Muscle of arm (tissue), 14 donors: ENCODE data around the gene TMEM120B. TPM values are rescaled to one million over a fixed set of nuclear protein-coding genes. Genes with fewer than 3 reads are reported as not detected.
"Not testable (repeated sequence)": the region's sequence is repeated elsewhere in the genome, so short reads cannot be mapped to it uniquely, and the experiment has no call there.

Experiments used
- DNase-seq: peaks from one replicate; pipeline ENCODE4 v3.0.0-alpha.2; 2013
- long read RNA-seq, 11 donors: transcript quantifications; one replicate each; lab custom pipeline, GENCODE V29; 2026
- polyA plus RNA-seq, 12 donors: library from polyadenylated mRNA; unstranded; fragments of 120-200 nt; gene quantifications; one replicate each; pipeline ENCODE4 v1.2.1, GENCODE V29; 2013; ENCODE audit not compliant: insufficient read length in 12 of 12

The TMEM120B gene
- 10 to 100 TPM in 11 of 12 donors, not detected in 1; 11.1 to 29.8 (median 19.1) TPM for polyA plus RNA-seq
- long read RNA-seq, donor 1, full-length matches to known transcripts, result 1 of 33 reads
- long read RNA-seq, donor 1, partial matches to known transcripts, result 32 of 33 reads
- long read RNA-seq, donor 1, other reads (novel, unspliced or antisense), result 0 of 33 reads
- long read RNA-seq, donor 2, full-length matches to known transcripts, result 1 of 1 reads
- long read RNA-seq, donor 2, partial matches to known transcripts, result 0 of 1 reads
- long read RNA-seq, donor 2, other reads (novel, unspliced or antisense), result 0 of 1 reads
- long read RNA-seq, donor 3, result 0 reads
- long read RNA-seq, donor 4, partial matches to known transcripts, result 5 of 5 reads
- long read RNA-seq, donor 4, other reads (novel, unspliced or antisense), result 0 of 5 reads
- long read RNA-seq, donor 5, full-length matches to known transcripts, result 1 of 1 reads
- long read RNA-seq, donor 5, partial matches to known transcripts, result 0 of 1 reads
- long read RNA-seq, donor 5, other reads (novel, unspliced or antisense), result 0 of 1 reads
- long read RNA-seq, donor 6, full-length matches to known transcripts, result 2 of 2 reads
- long read RNA-seq, donor 6, partial matches to known transcripts, result 0 of 2 reads
- long read RNA-seq, donor 6, other reads (novel, unspliced or antisense), result 0 of 2 reads
- long read RNA-seq, donor 7, result 0 reads
- long read RNA-seq, donor 8, full-length matches to known transcripts, result 3 of 3 reads
- long read RNA-seq, donor 8, partial matches to known transcripts, result 0 of 3 reads
- long read RNA-seq, donor 8, other reads (novel, unspliced or antisense), result 0 of 3 reads
- long read RNA-seq, donor 9, result 0 reads
- long read RNA-seq, donor 10, full-length matches to known transcripts, result 2 of 2 reads
- long read RNA-seq, donor 10, partial matches to known transcripts, result 0 of 2 reads
- long read RNA-seq, donor 10, other reads (novel, unspliced or antisense), result 0 of 2 reads
- long read RNA-seq, donor 11, full-length matches to known transcripts, result 1 of 1 reads
- long read RNA-seq, donor 11, partial matches to known transcripts, result 0 of 1 reads
- long read RNA-seq, donor 11, other reads (novel, unspliced or antisense), result 0 of 1 reads

- DNase-seq, result peak; percentile 58
Observed at GRCh38 chr12:121712461-121713256, at the start of gene TMEM120B. TSS of gene TMEM120B (plus strand) at chr12:121712752. CDS start at chr12:121712896, 144 bp downstream.

DNA sequence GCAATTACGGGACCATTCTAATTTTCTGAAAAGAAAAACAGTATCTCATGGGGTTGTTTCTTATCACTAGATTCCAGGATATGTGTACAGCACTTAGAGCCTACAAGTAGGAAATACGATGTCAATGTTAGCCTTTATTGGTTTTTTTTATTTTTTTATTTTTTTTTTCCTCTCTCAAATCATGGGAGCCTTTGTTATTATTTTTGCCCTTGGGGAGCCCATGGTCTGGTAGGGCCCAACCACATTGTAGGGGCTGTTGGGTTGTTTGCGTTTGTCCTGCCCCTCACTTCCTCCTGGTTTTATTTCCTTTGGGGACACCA is 49.0 kb upstream of the TMEM120B start:
- DNase-seq, result no peak

DNA sequence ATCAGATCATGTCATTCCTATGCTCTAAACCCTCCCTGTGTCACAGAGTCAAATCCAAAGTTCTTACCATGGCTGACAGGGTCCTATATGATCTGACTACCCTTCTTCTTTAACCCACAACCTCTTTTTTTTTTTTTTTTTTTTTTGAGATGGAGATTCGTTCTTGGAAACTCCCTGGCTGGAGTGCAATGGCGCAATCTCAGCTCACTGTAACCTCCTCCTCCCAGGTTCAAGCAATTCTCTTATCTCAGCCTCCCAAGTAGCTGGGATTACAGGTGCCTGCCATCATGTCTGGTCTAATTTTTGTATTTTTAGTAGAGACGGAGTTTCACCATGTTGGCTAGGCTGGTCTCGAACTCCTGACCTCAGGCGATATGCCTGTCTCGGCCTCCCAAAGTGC is 45.7 kb upstream of the TMEM120B start:
- DNase-seq, result not testable (repeated sequence)

DNA sequence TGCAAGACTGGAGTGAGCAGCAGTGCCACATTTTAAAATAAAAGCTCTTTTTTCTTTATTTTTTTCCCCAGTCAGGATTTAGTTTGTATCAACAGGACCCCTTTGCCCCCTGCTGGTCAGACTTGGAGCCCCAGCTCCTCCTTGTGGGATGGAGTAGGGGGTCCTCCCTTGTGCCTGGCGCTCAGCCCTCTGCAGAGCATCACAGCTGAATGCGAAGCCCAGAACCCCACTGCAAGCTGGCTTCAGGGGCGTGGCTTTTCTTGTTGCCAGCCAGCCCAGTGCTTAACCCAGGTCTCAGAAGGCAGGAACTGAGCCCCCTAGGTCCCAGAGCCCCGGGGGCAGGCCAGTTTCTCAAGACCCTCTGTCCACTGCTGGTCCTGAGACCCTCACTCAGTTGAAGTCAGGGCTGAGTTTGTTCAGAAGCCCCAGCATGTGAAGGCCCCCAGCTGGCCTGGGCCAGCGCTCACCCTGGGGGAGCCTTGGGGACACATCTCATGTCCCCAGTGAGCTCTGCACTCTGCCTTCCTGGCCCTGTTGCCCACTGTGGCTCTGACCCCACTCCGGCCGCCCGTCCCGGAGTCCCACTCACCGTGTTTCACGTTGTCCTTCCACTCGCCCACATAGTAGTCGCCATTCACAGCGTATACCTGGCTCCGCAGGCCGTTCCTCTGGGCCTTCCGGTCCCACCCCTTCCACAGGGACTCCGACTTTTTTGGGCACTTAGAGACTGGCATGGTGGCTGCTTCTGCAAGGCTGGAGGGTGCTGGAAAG is 43.6 kb upstream of the TMEM120B start:
- DNase-seq, result peak; percentile 53

- DNase-seq, result no peak
Observed at GRCh38 chr12:121669521-121669900, 43.0 kb upstream of the TMEM120B start, which contains the start of gene MORN3. TSS of gene MORN3 (minus strand) at chr12:121669654. CDS start at chr12:121669483, 171 bp downstream.

- peak; percentile 55 for DNase-seq
Observed at GRCh38 chr12:121673013-121673511, 39.5 kb upstream of the TMEM120B start.

- no peak for DNase-seq
Observed at GRCh38 chr12:121676190-121676589, 36.4 kb upstream of the TMEM120B start.

- no peak for DNase-seq
Observed at GRCh38 chr12:121678305-121678704, 34.2 kb upstream of the TMEM120B start.

DNA sequence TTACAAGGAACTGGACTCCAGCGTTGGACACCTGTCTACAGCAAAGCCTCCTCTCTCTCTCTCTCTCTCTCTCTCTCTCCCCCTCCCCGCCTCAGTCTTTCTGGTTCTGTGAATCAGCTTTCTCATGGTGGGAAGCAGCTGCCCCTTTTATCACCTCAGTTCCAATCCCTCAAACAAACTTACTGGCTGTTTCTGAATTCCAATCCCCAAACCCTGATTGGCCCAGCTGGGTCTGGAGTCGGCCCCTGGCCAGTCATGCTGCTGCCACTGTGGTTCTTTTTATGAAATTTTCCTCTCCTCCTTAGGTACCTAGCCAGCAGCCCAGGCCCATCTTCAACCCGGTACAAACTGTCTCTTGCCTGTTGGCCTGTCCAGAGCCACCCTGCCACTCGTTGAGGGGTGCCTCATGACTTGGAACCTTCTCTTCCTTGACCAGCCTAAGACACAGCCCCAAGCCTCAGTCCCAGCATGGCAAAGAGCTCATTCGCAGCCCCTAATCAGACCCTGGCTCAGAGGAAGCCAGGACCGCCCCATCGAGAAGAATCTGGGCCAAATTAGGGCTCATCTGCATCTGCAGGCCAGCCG is 33.7 kb upstream of the TMEM120B start:
- DNase-seq, result no peak

- DNase-seq, result not testable (repeated sequence)
Observed at GRCh38 chr12:121679661-121680197, 32.8 kb upstream of the TMEM120B start.

GRCh38 chr12:121688966-121689365 is 23.6 kb upstream of the TMEM120B start:
- no peak for DNase-seq

DNA sequence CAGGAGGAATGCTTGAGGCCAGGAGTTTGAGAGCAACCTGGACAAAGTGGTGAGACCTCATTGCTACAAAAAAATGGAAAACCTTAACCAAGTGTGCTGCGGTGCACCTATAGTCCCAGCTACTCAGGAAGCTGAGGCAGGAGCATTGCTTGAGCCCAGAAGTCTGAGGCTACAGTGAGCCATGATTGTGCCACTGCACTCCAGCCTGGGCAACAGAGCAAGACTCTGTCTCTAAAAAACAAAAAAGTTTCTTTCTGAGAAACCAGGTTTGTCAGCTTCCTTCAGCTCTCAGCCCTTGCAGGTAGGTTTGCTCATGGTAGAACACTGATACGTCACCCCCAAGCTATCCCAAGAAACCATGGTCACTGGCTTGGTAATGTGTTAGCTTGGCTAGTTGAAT is 23.1 kb upstream of the TMEM120B start:
- DNase-seq, result no peak

GRCh38 chr12:121692744-121693143 is 19.8 kb upstream of the TMEM120B start:
- not testable (repeated sequence) for DNase-seq

- no peak for DNase-seq
Observed at GRCh38 chr12:121693155-121693687, 19.3 kb upstream of the TMEM120B start.

- peak; percentile 60 for DNase-seq
Observed at GRCh38 chr12:121697093-121697698, 15.4 kb upstream of the TMEM120B start.

- not testable (repeated sequence) for DNase-seq
Observed at GRCh38 chr12:121697861-121698260, 14.7 kb upstream of the TMEM120B start.

DNA sequence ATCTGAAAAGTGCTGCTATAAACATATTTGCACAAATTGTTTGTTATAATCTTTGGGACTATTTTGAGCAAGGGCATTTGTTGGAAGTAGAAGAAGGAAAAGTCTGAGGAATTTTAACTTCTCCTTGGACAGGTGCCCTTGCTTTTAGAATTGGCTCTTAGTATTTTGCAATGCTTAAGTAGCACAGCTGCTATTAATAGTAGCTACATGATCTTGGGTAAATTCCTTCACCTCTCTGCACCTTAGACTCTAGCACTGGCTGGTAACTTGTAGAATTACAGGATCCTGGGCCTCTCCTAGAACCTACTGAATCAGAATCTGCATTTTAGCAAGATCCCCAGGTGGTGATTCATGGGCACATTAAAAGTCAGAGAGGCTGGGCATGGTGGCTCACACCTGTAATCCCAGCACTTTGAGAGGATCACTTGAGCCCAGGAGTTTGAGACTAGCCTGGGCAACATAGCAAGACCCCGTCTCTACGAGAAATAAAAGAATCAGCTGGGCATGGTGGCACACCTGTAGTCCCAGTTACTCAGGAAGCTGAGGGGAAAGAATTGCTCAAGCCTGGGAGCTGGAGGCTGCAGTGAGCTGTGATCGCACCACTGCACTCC is 10.8 kb upstream of the TMEM120B start:
- no peak for DNase-seq

- DNase-seq, result no peak
Observed at GRCh38 chr12:121702944-121703343, 9.6 kb upstream of the TMEM120B start.
